HG02798 (cell line): ENCODE results near the gene OR52N1.
A peak's percentile ranks its signal among the peaks of the same experiment; 100 is the strongest.

ENCODE experiments used
- ATAC-seq: cut with Tn5 transposase; IDR thresholded peaks from one replicate; pipeline ENCODE4 v1.9.1; 2021; ENCODE audit warnings: mild to moderate bottlenecking; ENCODE audit not compliant: unreplicated experiment, poor library complexity

Gene OR52N1

DNA sequence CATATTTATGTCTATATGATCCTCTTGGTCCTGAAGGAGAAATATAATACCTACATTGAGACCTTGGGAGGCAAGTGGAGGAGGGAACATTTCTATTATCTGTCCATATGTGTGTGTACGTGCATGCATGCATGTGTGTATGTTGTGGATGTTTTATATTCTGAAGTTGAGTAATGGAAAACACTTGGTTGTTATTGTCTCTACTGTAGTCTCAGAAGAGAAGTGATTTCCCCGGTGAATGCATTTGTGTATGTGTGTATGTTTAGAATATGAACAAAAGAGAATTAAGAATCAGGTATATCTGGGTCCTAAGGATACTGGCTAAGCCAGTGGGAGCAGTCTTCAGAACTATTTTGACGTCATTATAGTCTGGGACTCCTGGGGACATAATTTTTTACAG lies at the start of gene OR52N1:
Gene OR52N1 (minus strand): TSS at position 101 of the 400 bp plus-strand sequence. CDS start 2,449 bp downstream, outside the sequence.
- ATAC-seq = no peak

DNA sequence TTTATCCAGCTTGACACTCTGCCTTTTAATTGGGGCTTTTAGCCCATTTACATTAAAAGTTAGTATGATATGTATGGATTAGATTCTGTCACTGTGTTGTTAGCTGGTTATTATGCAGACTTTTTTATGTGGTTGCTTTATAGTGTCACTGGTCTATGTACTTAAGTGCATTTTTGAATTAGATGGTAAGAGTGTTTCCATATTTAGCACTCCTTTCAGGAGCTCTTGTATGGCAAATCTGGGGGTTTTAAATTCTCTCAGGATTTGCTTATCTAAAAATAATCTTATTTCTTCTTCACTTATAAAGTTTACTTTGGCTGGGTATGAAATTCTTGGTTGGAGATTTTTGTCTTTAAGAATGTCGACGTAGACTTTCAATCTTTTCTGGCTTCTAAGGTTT lies 46.6 kb upstream of the OR52N1 start:
- ATAC-seq = no peak

DNA sequence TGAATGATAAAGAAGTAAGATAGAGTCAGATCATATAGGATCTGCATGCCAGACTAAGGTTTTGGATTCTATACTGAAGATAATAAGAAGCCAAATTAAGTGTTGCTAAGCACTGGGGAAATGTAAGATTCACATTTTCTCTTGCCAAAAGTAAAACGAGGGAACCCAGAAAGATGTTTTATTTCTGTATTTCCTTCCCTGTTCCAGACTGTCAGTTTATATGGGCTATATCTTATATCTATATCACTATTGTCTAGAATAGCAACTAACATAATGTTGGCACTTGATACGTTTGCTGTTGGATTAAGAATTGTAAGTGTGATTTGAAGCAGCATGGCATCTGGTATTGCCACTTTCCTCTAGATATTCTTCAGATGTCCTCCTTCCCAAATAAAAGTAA lies 42.4 kb upstream of the OR52N1 start:
- ATAC-seq = no peak

DNA sequence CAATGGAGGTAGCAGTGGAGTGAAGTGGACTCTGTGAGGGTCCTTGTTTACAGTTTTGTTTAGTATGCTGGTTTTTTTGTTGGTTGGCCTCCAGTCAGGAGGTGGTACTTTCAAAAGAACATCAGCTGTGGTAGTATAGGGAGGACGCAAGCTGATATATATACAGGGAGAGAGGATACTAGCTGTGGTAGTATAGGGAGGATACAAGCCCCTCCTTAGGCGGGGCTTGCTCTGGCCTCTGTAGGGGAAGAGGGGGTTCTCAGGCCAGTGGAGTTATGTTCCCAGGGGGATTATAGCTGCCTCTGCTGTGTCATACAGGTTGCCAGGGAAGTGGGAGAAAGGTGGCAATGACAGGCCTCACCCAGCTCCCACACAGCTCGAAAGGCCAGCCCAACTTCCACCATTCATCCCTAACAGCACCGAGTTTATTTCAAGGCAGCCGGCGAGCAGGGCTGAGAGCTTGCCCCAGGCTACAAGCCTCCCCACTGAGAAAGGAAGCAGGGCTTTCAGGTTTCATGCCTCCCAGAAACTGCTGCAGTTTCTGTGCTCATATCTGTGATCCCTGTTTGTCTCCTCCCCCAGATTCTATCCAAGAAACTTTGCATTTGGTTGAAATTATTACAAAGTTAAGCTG lies 40.2 kb upstream of the OR52N1 start:
- ATAC-seq = no peak

DNA sequence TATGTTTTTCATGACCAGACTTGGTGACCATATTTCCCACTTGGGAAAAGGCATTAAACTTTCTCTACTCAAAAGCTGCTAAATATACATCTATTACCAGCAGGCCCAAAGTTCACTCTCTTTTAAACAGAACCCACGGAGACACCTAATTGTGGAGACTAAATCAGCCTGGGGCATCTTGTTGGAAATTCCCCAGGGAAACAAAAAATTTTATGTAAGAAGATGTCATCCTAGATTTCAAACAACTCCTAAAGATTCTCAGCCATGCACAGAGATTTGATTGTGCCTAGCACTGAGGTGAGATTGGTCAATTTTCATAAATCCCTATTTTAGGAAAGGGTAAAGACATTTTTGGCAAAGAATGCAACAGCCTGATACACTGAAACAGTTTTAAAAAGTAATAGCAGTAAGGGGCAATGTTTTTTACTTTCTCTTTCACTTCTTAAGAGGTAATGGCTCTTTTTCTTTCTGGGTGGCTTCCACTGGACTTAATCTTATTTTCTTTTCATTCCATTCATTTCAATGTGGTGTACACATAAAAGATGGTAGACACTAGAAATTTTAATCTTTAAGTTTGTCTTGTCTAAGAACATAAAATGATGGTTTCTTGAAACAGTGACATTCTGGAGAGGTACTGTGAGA lies 27.3 kb upstream of the OR52N1 start:
- ATAC-seq = peak; percentile 77

DNA sequence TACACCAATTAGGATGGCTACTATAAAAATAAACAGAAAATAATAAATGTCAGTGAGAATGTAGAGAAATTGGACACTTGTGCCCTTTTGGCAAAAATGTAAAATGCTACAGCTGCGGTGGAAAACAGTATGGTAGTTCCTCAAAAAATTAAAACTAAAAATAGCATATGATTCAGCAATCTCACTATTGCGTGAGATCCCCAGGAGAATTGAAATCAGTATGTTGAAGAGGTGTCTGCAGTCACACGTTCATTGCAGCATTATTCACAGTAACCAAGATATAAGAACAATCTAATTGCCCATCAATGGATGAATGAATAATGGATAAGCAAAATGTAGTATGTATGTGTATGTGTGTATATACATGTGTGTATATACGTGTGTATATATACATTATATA lies 24.5 kb upstream of the OR52N1 start:
- ATAC-seq = no peak

DNA sequence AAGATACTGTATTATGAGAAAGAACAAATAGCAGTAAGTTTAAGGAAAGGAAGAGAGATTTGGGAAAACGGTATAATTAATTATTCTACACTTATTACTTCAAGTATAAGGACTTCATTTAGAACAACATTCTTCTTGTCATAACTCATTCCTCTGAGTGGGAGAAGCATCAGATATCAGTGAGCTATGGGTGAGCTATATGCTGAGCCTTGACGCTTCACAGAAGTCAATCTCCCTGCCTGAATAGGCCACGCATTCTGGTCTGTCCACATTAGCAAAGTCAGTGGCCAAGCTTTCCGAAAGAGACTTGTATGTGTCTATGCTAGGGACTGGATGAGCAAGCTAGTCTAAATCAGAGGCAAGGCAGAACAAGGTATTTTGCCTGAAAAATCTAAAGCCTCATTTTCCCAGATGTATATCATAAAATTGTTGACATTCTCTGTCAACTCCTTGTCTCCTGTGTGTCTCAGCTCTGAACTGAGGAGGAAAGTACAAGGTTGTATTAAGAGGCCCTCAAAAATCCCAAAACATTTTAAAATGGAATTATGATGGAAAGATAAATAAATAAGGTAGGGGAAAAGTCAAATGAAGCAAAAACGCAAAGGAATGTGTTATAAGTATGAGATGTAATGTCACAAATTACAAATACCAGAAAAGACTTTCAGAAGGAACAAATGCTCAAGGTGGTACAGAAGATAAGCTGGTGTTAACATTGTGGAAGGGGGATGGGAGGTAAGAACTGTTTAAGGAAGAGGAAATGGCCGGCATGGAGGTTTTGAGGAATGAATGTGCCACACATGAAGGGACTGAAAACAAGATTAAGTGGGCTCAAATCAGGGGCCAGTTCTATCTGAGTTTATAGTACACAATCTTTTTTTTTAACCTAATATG lies 19.1 kb upstream of the OR52N1 start:
- no peak for ATAC-seq

DNA sequence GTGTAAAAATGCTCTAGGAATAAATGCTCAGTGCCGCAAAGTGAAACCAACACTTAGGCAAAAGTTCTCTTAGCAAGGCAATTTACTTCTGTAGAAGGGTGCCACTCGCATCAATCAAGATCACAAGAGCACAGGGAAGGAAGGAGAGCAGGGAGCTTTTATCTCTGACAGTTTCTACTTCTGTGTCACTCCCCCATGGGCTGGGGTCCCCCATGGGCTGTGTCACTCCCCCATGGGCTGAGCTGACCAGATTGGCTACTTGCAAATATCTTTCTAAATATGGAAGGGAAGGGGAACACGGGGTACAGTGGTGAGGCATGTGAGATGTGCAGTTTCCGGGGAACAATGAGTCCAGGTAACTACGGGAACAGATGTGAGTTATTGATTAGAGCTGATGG lies 18.1 kb upstream of the OR52N1 start:
- peak; percentile 20 for ATAC-seq

DNA sequence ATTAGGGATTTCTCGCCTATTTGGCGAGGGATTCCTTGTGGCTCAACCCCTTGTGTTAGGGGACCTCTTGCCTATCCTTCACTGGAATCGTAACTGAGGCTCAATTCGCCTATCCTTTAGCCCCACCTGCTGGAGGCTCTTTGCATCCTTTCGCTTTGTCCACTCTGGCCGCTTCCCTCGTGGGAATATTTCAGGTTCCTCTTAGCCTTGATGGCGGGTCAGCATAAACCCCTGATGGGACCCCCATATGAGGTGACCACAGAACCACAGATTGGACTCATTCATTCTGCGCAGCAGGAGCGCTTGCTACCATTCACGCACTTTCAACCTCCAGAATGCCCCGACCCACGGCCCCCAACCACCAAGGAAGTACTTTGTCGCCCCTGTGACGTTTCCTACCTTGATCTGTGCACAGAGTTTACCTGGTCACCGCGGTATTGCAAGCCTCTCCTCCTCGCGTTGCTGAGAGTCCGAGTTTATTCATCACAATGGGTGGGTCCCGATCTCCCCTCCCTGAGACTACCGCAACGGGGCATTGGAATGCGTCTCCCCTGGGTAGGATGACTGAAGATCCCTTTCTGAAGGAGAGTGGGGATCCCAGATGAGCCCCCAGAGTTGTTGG lies 17.5 kb upstream of the OR52N1 start, which contains the start of gene OR52N2:
Gene OR52N2 (plus strand): TSS at position 425 of the 622 bp plus-strand sequence. CDS start 11,412 bp downstream, outside the sequence.
- peak; percentile 96 for ATAC-seq

DNA sequence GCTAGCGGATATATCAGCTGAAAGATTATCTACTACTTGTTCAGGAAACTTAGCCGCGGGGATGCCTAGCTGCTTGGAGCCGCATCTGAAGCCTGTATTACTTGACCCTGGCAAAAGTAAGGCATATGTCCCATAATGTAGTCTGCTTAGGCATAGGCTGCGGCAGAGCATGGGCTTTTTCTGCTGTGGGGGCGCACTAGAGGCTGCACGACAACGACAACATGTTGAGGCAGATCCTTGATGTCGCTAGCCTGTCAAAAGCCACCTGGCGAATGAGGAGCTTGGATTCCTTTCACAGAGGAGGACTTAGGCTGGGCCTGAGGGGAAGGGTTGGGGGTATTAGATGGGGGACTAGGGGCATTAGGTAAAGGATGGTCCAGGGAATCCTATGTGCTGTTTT lies 16.5 kb upstream of the OR52N1 start:
- no peak for ATAC-seq

DNA sequence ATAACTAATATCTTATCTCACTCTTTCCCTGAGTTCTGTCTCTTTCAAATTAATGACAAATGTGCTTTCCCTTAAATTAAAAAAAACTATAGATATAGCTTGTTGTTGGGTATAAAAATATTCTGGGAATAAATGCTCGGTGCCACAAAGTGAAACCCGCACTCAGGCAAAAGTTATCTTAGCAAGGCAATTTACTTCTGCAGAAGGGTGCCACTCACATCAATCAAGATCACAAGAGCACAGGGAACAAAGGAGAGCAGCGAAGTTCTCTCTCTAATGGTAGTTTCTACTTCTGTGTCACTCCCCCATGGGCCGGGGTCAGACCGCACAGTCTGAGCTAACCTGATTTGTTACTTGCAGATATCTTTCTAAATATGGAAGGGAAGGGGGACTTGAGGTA lies 12.9 kb upstream of the OR52N1 start:
- ATAC-seq = no peak

DNA sequence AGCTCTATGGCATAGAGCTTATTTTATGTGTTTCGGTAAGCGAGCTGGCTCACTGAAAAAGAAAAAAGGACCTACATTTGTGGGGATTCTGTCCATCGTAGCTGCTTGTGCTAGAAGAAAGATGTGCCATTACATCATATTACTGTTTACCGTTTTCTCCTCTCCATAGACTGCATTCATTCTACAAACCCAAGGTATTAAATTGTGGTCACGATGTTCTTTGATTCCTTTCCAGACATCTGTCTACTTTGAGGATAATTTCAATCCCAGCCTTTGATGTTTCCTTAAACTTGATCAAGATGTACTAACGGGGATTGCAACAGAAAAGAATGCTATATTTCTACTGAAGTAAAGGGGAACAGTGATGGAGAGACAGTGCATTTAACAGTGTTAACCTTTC lies 5.5 kb upstream of the OR52N1 start:
- ATAC-seq = no peak

DNA sequence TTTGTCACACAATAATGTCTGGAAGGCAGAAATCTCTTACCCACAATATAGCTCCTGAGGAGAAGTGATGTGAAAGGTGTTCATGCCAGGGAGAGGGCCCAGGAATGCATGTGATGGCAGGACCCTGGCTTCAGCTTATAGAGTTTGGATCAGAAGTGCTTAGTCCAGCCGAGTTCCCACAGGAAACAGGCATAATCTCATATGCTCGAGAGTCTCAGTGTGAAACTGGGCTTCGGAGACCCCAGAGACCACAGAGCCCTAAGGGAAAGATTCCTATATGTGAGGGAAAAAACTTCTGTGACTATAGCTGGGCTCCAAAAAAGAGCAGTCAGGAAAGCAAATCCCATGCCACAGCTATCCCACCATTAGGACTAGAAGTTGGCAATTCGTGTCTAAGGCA lies 7.8 kb downstream of the OR52N1 start, which contains the start of gene OR52N5:
Gene OR52N5 (minus strand): TSS at position 101 of the 400 bp plus-strand sequence. CDS start 4,721 bp downstream, outside the sequence.
- no peak for ATAC-seq

DNA sequence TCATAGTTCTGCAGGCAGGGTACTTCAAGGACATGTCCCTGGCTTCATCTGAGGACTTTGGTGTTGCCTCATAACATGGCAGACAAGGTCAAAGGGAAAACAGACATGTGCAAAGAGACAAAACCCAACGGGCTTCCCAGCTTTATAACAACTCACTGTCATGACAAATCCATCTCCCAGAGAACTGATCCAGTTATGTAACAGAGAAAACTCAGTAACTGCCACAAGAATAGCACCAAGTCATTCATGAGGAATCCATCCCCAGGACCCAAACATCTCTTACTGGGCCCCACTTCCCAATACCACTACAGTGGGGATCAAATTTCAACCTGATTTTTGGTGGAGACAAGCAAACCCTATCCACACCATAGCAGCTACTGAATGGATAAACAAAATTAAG lies 24.0 kb downstream of the OR52N1 start:
- no peak for ATAC-seq

DNA sequence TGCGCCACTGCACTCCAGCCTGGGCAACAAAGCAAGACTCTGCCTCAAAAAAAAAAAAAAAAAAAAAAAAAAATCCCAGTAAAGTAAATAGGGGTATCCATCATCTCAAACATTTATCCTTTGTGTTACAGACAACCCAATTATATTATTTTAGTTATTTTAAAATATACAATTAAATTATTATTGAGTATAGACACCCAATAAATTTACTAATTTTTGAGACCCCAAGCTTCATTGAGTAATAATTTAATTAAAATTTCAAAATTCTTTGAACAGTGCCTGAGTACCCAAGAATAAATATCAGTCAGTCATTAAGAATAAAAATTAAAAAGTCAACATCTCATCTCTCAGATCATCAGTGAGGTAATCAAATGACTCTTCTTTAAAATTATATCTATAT lies 37.1 kb downstream of the OR52N1 start, which contains the start of gene OR52N4:
Gene OR52N4 (plus strand): TSS at position 301 of the 400 bp plus-strand sequence. CDS start 498 bp downstream, outside the sequence.
- no peak for ATAC-seq

DNA sequence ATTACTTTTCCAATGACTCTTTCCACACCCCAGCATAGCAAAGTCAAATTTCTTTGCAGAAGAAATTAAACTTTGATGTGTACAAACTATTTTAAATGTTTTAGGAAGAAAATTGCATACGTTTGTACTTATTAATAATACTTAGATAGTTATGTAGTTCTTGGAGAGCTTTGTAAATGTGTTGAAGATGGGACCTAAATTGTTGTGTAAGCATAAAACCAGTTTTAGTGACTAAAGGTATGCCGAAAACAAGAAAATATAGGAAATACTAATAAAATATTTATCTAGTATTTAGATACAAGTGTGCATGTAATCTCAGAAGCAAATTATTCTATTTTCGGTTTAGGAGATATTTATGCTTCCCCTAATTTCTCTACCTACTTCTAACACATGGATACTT lies 41.2 kb downstream of the OR52N1 start:
- ATAC-seq = no peak

DNA sequence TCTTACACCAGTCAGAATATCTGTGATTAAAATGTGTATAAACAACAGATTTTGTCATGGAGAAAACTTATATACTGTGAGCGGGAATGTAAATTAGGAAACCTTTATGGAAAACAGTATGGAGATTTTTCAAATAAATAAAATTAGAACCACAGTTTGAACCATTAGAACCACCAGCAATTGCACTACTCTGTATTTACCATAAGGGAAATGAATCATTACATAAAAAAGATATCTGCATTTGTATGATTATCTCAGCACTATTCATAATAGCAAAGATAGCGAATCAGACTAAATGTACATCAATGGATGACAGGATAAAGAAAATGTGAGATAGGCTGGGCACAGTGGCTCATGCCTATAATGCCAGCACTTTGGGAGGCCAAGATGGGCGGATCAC lies 44.5 kb downstream of the OR52N1 start:
- ATAC-seq = no peak

DNA sequence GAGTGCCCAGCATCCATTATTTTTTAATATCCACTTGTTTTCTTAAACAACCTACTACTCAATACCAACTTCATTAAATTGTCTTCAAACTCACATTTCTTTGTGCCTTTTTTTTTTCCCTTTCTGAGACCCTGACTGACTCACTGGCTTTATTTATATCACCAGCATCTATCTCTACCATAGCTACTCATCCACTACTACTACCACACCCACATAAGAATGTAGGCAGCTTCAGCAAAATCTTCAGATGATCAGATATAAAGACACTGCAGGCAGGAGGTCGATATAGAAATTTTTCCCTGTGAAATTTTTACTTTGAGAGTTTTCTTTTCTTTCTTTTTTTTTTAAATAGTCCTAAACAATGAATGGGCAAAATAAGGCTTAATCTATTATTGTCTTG lies 52.6 kb downstream of the OR52N1 start:
- no peak for ATAC-seq

DNA sequence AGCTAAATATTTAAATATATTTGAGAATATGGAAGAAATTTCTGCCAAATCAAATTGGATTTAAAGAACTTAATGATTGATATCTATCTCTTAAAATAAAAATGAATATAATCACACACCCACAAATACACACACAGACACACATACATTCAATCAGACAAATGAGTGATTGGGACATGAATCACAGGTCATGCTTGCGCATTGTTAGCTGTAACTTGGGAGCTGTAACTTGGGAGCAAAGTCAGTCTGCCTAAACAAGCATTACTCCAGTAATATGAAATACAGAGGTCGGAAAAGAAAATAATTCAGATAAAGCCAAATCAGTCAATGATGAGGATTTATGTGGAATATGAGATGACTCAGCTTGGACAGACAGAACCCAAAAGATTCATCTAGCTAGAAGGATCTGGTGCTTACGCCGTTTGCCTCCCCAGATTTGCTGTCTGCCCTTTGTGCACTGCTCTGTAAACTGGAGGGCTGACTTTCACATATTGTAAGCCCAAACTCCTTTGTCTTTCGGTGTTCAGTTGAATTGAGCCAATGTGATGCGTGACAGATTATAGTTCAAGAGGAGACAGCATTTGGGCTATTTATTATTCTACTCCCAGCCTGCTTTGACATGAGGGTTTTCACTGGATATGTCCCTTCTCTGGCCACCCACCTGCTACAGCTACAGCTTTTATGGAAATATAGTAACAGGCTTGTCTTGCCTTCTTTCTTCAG lies 53.2 kb downstream of the OR52N1 start:
- ATAC-seq = no peak

DNA sequence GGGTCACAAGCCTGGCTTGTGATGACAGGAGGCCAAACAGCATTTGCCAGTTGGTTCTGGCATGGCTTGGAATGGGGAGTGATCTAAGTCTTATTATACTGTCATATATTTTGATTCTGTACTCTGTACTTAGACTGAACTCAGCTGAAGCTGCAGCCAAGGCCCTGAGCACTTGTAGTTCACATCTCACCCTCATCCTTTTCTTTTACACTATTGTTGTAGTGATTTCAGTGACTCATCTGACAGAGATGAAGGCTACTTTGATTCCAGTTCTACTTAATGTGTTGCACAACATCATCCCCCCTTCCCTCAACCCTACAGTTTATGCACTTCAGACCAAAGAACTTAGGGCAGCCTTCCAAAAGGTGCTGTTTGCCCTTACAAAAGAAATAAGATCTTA lies 54.0 kb downstream of the OR52N1 start:
- ATAC-seq = no peak
